K562 (cell line): ENCODE measurements around the gene EXTL1. TPM values are rescaled to one million over a fixed set of nuclear protein-coding genes. Genes with fewer than 3 reads are reported as not detected.

Experiments used
- ATAC-seq: fragments of 200-7000 bp; cut with Tn5 transposase; 3 replicates; pipeline ENCODE4 v1.9.1; 2020; ENCODE audit warnings: moderate library complexity
- BruUV-seq: library from RNA; stranded (reverse); fragments of 400-500 nt; replicated peaks from 2 replicates; lab custom pipeline; 2021; lab: Mats Ljungman, UMichigan
- CTCF ChIA-PET: fragments of 300-600 bp; formaldehyde crosslinking; extraction: SDS; loops from one replicate; lab custom pipeline; 2021; ENCODE audit warnings: low intra/inter-chr PET ratio; lab: Yijun Ruan, JAX
- POLR2A ChIA-PET: fragments of 300-600, 350-650 bp; sonication (Branson Sonifier 250); formaldehyde crosslinking; extraction: SDS; loops from one replicate; lab custom pipeline; 2021; ENCODE audit warnings: antibody characterized with exemption, inconsistent platforms; lab: Yijun Ruan, JAX
- DNase-seq, 4 experiments: peaks; one replicate each; pipeline versions ENCODE4 v3.0.0 to v3.0.0-alpha.2; 2011 to 2018; ENCODE audit warnings: low spot score in 3 of 4, mixed read lengths in 3 of 4; ENCODE audit errors: extremely low read depth in 1 of 4
- FAIRE-seq: peaks from 2 replicates; lab custom pipeline; 2011; peaks lifted over from hg19 to GRCh38; lab: Jason Lieb, UNC
- H2AFZ ChIP-seq: 2 replicates; pipeline ENCODE4 v1.6.0; 2011; ENCODE audit warnings: low read depth, low read length, control low read depth, inconsistent platforms
- H3K27ac ChIP-seq: fragments of 200-600 bp; 3 replicates; pipeline ENCODE4 v1.8.0; 2011; ENCODE audit warnings: low read depth, mild to moderate bottlenecking, control low read depth, inconsistent platforms, low read length, moderate library complexity, mixed read lengths; ENCODE audit errors: extremely low read depth
- H3K27me3 ChIP-seq, 2 experiments: fragments of 300-600 bp in 1 of 2; 2 replicates in 1 of 2; 3 replicates in 1 of 2; pipeline versions ENCODE4 v1.6.0 to v1.8.0; 2011; ENCODE audit warnings: inconsistent platforms in 2 of 2, low read length in 2 of 2, mild to moderate bottlenecking in 1 of 2, mixed read lengths in 1 of 2, moderate library complexity in 1 of 2; ENCODE audit not compliant: control insufficient read depth in 2 of 2, insufficient read depth in 2 of 2
- H3K36me3 ChIP-seq: fragments of 300-600 bp; 3 replicates; pipeline ENCODE4 v1.8.0; 2011; ENCODE audit warnings: mild to moderate bottlenecking, low read length, inconsistent platforms; ENCODE audit not compliant: control insufficient read depth, insufficient read depth
- H3K4me1 ChIP-seq, 2 experiments: fragments of 200-600 bp in 1 of 2; replicated peaks in 1 of 2; 2 replicates in 1 of 2; 3 replicates in 1 of 2; pipeline versions ENCODE4 v1.5.1 to v1.8.0; 2011; ENCODE audit warnings: inconsistent platforms in 2 of 2, low read length in 2 of 2, mild to moderate bottlenecking in 1 of 2, mixed read lengths in 1 of 2, moderate library complexity in 1 of 2; ENCODE audit not compliant: control insufficient read depth in 2 of 2, insufficient read depth in 2 of 2
- H3K4me2 ChIP-seq: 2 replicates; pipeline ENCODE4 v1.6.1; 2011; ENCODE audit warnings: low read length, control low read depth, inconsistent platforms, mixed read lengths; ENCODE audit not compliant: insufficient read depth
- H3K4me3 ChIP-seq: fragments of 200-600 bp; sonication (generic), shearing (Covaris generic); 2 replicates; pipeline ENCODE4 v1.5.1; 2016; ENCODE audit warnings: control low read depth, inconsistent platforms
- H3K79me2 ChIP-seq: fragments of 200-600 bp; 3 replicates; pipeline ENCODE4 v1.8.0; 2011; ENCODE audit warnings: low read length, inconsistent platforms; ENCODE audit not compliant: control insufficient read depth, insufficient read depth
- H3K9ac ChIP-seq, 2 experiments: 2 replicates each; pipeline versions ENCODE4 v1.6.0 to v1.6.1; 2011; ENCODE audit warnings: low read depth in 2 of 2, low read length in 2 of 2, control low read depth in 1 of 2, inconsistent platforms in 1 of 2, mild to moderate bottlenecking in 1 of 2, mixed read lengths in 1 of 2; ENCODE audit not compliant: insufficient read depth in 1 of 2
- H3K9me1 ChIP-seq: one replicate; pipeline ENCODE4 v1.6.0; 2011; ENCODE audit warnings: inconsistent platforms, mild to moderate bottlenecking, low read length, moderate library complexity; ENCODE audit not compliant: control insufficient read depth, insufficient read depth
- H3K9me3 ChIP-seq: replicated peaks from 2 replicates; pipeline ENCODE4 v1.5.1; 2011; ENCODE audit warnings: low read depth, low read length, inconsistent platforms; ENCODE audit not compliant: control insufficient read depth, insufficient read depth
- H4K20me1 ChIP-seq: replicated peaks from 2 replicates; pipeline ENCODE4 v1.6.1; 2011; ENCODE audit warnings: low read length, inconsistent platforms, mixed read lengths; ENCODE audit not compliant: control insufficient read depth, insufficient read depth
- FIP1L1 ChIP-seq: fragments of 200-400 bp; formaldehyde crosslinking; IDR thresholded peaks from 2 replicates; pipeline ENCODE4 v1.6.1; 2018; ENCODE audit warnings: mild to moderate bottlenecking, low read depth, low read length; ENCODE audit not compliant: poor library complexity, severe bottlenecking
- KLF1 ChIP-seq: fragments of 450-650 bp; IDR thresholded peaks from 2 replicates; pipeline ENCODE4 v1.6.1; 2016; ENCODE audit warnings: missing genetic modification characterization, missing compliant biosample characterization
- POLR2B ChIP-seq: fragments of 450-650 bp; IDR thresholded peaks from 2 replicates; pipeline ENCODE4 v1.6.1; 2018; ENCODE audit warnings: low read depth; ENCODE audit not compliant: partially characterized antibody
- PRPF4 ChIP-seq: fragments of 200-400 bp; formaldehyde crosslinking; IDR thresholded peaks from one replicate; pipeline ENCODE4 v1.6.1; 2017; ENCODE audit warnings: low read length, low read depth, mild to moderate bottlenecking; ENCODE audit not compliant: insufficient read depth, poor library complexity, severe bottlenecking
- PTTG1 ChIP-seq: fragments of 450-650 bp; IDR thresholded peaks from 2 replicates; pipeline ENCODE4 v1.6.1; 2016; ENCODE audit warnings: low read depth, mild to moderate bottlenecking, missing genetic modification characterization, missing compliant biosample characterization
- USF1 ChIP-seq: sonication (generic); formaldehyde crosslinking; IDR thresholded peaks from 2 replicates; pipeline ENCODE4 v1.9.0; 2022; ENCODE audit warnings: mild to moderate bottlenecking, missing genetic modification reagents
- ZNF24 ChIP-seq: fragments of 450-650 bp; IDR thresholded peaks from 2 replicates; pipeline ENCODE4 v1.6.1; 2016
- WGBS: fragments of 100-300 bp; shearing (Covaris generic); methylation state at CpG from one replicate; pipeline ENCODE4 v1.1.6; 2016; ENCODE audit warnings: low coverage, mixed read lengths; ENCODE audit not compliant: insufficient coverage; ENCODE audit errors: missing lambda C conversion rate; 5-methylcytosine and 5-hydroxymethylcytosine counted together
- in situ Hi-C: fragments of 300-500 bp; cut with MboI; formaldehyde crosslinking; loops from 4 replicates; pipeline ENCODE4 v1.15.0; 2018; ENCODE audit warnings: inconsistent platforms, mixed read lengths
- intact Hi-C: fragments of 100-400 bp; cut with micrococcal nuclease; formaldehyde crosslinking; loops from 2 replicates; pipeline ENCODE4 v1.14.2; 2022
- polyA plus RNA-seq, 8 experiments: library from polyadenylated mRNA; depleted of rRNA in 4 of 8; stranded (reverse) in 5 of 8; unstranded in 3 of 8; fragments of >200 nt; fragmentation: Nextera tagmentation in 2 of 8; fragmentation: Illumina TruSeq in 1 of 8; extraction: Ambion mirVana in 2 of 8; extraction: Trizol in 1 of 8; gene quantifications; 2 replicates each; pipeline versions ENCODE4 v1.2.1 to v1.2.3, GENCODE V29; 2011 to 2014; ENCODE audit warnings: inconsistent platforms in 1 of 8, missing spikeins in 1 of 8
- total RNA-seq, 7 experiments: library from RNA; depleted of rRNA in 6 of 7; stranded (reverse); fragments of >200 nt in 6 of 7; fragmentation: Illumina TruSeq in 2 of 7; extraction: Trizol in 2 of 7; gene quantifications; 2 replicates each; pipeline versions ENCODE4 v1.2.1 to v1.2.3, GENCODE V29; 2011 to 2021; ENCODE audit warnings: low replicate concordance in 1 of 7

The EXTL1 gene
- total and polyA plus RNA-seq, 9 of the 15 experiments (the other 6 are each of a cell fraction or from before 2014, with no cell fraction given) = 0.04 to 0.23 (median 0.08) TPM; not detected in 3

GRCh38 chr1:26046246-26047095 lies 24.9 kb downstream of the EXTL1 start:
- no peak for DNase-seq
- H4K20me1 ChIP-seq = no peaks in the 10 kb centered on the region
- no peaks in the 10 kb centered on the region for H3K9me3 ChIP-seq
- H3K36me3 ChIP-seq = no peaks in the 10 kb centered on the region
- no peak for ATAC-seq
- TF ChIP-seq PTTG1 (tag) (no peak), PRPF4 (peak; percentile 36), KLF1 (tag) (no peak), FIP1L1 (peak; percentile 34), POLR2B (no peak), ZNF24 (no peak), USF1 (CRISPR knock-in tag) (0 out of 2 replicates have a peak, but pooled peaks have one; percentile 14)
- no peaks in the 10 kb centered on the region for H3K9me1 ChIP-seq
- FAIRE-seq = no peak
- peaks cover 36 to 45% of the 10 kb centered on the region in 2 experiments for H3K4me1 ChIP-seq
- peak overlapping the region in 1 of 2 experiments; percentile 67; a peak in 2 of 4 replicates for H3K9ac ChIP-seq
- WGBS = 85% methylated on average over 30 of the region's 57 CpGs
- H2AFZ ChIP-seq = no peak overlapping the region
- POLR2A ChIA-PET = interaction anchor here (0.7 to 3.9 kb wide), 3 partner anchors 11 to 118 kb away, joined by 3 to 23 read pairs (median 3); no protein-coding TSS in a partner anchor
- intact Hi-C loops (no loop called here), in situ Hi-C loops (no loop called here)
- H3K4me3 ChIP-seq = no peak overlapping the region
- no peaks in the 10 kb centered on the region for H3K27me3 ChIP-seq
- no TSS peak for BruUV-seq
- H3K79me2 ChIP-seq = no peaks in the 10 kb centered on the region
- no peak overlapping the region for H3K27ac ChIP-seq
- H3K4me2 ChIP-seq = no peak overlapping the region
- CTCF ChIA-PET = no interaction called here
